ENCODE results near the gene GSX2.
"Not testable (repeated sequence)": the region's sequence is repeated elsewhere in the genome, so short reads cannot be mapped to it uniquely, and the experiment has no call there.

Gene GSX2

GRCh38 chr4:54099748-54100574, at the start of gene GSX2:
Gene GSX2, plus strand, starts transcription at chr4:54100163. Its CDS starts 182 bp downstream, at chr4:54100345.
- no peak for DNase-seq

- DNase-seq: no peak
Observed at GRCh38 chr4:54050214-54050904, 49.6 kb upstream of the GSX2 start.

- not testable (repeated sequence) for DNase-seq
Observed at GRCh38 chr4:54053322-54053721, 46.6 kb upstream of the GSX2 start.

GRCh38 chr4:54054501-54054900, 45.5 kb upstream of the GSX2 start:
- DNase-seq: no peak

- no peak for DNase-seq
Observed at GRCh38 chr4:54055494-54055893, 44.5 kb upstream of the GSX2 start.

- no peak for DNase-seq
Observed at GRCh38 chr4:54056360-54056759, 43.6 kb upstream of the GSX2 start.

GRCh38 chr4:54058171-54058570, 41.8 kb upstream of the GSX2 start:
- DNase-seq: no peak

- DNase-seq: no peak
Observed at GRCh38 chr4:54060116-54060515, 39.8 kb upstream of the GSX2 start.

GRCh38 chr4:54061067-54061466, 38.9 kb upstream of the GSX2 start:
- no peak for DNase-seq

GRCh38 chr4:54061873-54062272, 38.1 kb upstream of the GSX2 start:
- DNase-seq: no peak

- DNase-seq: no peak
Observed at GRCh38 chr4:54062392-54062791, 37.6 kb upstream of the GSX2 start.

- no peak for DNase-seq
Observed at GRCh38 chr4:54063229-54063628, 36.7 kb upstream of the GSX2 start.

- DNase-seq: no peak
Observed at GRCh38 chr4:54063737-54064316, 36.1 kb upstream of the GSX2 start.

GRCh38 chr4:54064317-54065111, 35.4 kb upstream of the GSX2 start, which contains the start of gene CHIC2:
Gene CHIC2, minus strand, starts transcription at chr4:54064605. Its CDS starts 305 bp downstream, at chr4:54064300.
- DNase-seq: peak; percentile 93

- DNase-seq: no peak
Observed at GRCh38 chr4:54065282-54066087, 34.5 kb upstream of the GSX2 start.

GRCh38 chr4:54066088-54066415, 33.9 kb upstream of the GSX2 start:
- DNase-seq: no peak

GRCh38 chr4:54066718-54067129, 33.2 kb upstream of the GSX2 start:
- no peak for DNase-seq

- no peak for DNase-seq
Observed at GRCh38 chr4:54067166-54067565, 32.8 kb upstream of the GSX2 start.

- no peak for DNase-seq
Observed at GRCh38 chr4:54073271-54073880, 26.6 kb upstream of the GSX2 start.

GRCh38 chr4:54074381-54074780, 25.6 kb upstream of the GSX2 start:
- DNase-seq: no peak

GRCh38 chr4:54076673-54077072, 23.3 kb upstream of the GSX2 start:
- DNase-seq: no peak

- DNase-seq: no peak
Observed at GRCh38 chr4:54077812-54078211, 22.2 kb upstream of the GSX2 start.
